DOHH2 (cell line): ENCODE data around the gene SIPA1.

ENCODE experiments used
- CTCF ChIP-seq: fragments of 200-600 bp; sonication (generic); IDR thresholded peaks from one replicate; pipeline ENCODE4 v1.5.1; 2014; ENCODE audit warnings: antibody characterized with exemption, mild to moderate bottlenecking, low read depth, low read length; ENCODE audit not compliant: poor library complexity, severe bottlenecking
- EZH2phosphoT487 ChIP-seq: fragments of 200-600 bp; sonication (generic); IDR thresholded peaks from 2 replicates; pipeline ENCODE4 v1.6.1; 2017; ENCODE audit warnings: borderline replicate concordance, mild to moderate bottlenecking, antibody characterized with exemption, low read length, moderate library complexity, mixed read lengths

GRCh38 chr11:65621460-65621859 is 16.4 kb upstream of the SIPA1 start:
- TF ChIP-seq CTCF (no peak), EZH2phosphoT487 (no peak)
